ENCODE data around the gene EML6. TPM values are rescaled to one million over a fixed set of nuclear protein-coding genes. Genes with fewer than 3 reads are reported as not detected.

Gene EML6
- total and polyA plus RNA-seq, 4 donors: 0.94 to 5.1 (median 2.0) TPM

DNA sequence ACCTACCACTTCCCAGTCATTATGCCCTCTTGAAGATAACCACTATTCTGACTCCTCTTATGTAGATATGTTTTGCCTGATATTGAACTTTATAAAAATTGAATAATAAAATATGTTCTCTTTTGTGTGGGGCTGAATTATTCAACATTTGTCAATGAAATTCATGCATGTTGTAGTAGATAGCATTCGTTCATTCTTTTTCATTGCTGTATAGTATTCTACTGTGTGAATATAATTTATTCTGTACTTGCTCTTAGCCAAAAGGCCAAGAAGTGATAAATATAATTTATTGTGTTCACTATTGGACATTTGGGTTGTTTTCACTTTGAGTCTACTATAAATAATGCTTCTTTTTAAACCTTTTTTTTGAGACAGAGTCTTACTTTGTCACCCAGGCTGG lies 29.0 kb downstream of the EML6 start:
- TF ChIP-seq CTCF (IDR thresholded peaks at IDR 0.05; ENCODE audit: control extremely low read depth, extremely low read depth): no peak
- 93 to 97% methylated on average over 1 of the region's 1 CpG for WGBS, 2 donors
- H3K4me1 ChIP-seq (ENCODE audit: control insufficient read depth in 5 of 5, insufficient read depth in 5 of 5, low read length in 5 of 5): no peaks in the 10 kb centered on the region
- no peaks in the 10 kb centered on the region for H3K27me3 ChIP-seq (ENCODE audit: control insufficient read depth in 3 of 3, insufficient read depth in 3 of 3, low read length in 2 of 3)
- no peak for ATAC-seq (ENCODE audit: insufficient read depth, low FRiP score)
- no peaks in the 10 kb centered on the region for H3K36me3 ChIP-seq (ENCODE audit: control insufficient read depth in 4 of 4, insufficient read depth in 4 of 4, low read length in 4 of 4)
- H3K9ac ChIP-seq (ENCODE audit: insufficient read depth in 1 of 2, low read length in 2 of 2): no peak overlapping the region
- no peak overlapping the region for H3K27ac ChIP-seq (ENCODE audit: low read depth in 1 of 2, low read length in 1 of 2)
- H3K4me3 ChIP-seq: no peak overlapping the region
- no peak for DNase-seq
- H3K9me3 ChIP-seq (ENCODE audit: control insufficient read depth in 4 of 4, insufficient read depth in 3 of 4, low read length in 3 of 4): no peaks in the 10 kb centered on the region

DNA sequence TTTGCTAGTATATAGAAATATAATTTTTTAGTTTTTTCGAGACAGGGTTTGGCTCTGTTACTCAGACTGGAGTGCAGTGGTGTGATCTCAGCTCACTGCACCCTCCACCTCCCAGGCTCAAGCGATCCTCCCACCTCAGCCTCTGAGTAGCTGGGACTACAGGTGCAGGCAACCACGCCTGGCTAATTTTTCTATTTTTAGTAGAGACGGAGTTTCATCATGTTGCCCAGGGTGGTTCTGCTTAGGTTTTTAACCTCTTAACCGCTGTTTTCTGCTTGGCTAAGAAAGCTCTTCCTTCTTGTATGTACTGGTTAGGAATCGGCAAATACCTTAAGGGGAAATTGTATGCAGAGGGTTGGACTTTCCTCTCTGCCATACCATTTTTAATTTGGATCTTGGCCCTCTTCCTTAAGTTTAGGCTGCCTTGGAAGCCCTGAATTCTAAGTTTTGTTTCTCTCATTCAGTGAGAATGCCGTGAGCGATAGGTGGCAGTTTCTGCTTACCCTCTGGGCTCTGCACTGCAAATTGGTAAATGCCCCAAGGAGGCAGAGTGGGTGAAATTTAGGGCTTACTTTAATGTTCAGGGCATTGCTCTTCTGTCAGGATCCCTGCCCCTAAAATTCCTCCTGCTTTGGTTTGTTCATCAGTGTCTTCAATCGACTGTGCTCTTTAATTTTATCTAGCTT lies 32.3 kb downstream of the EML6 start:
- H3K27ac ChIP-seq (ENCODE audit: low read depth in 1 of 2, low read length in 1 of 2): no peak overlapping the region
- H3K9me3 ChIP-seq (ENCODE audit: control insufficient read depth in 4 of 4, insufficient read depth in 3 of 4, low read length in 3 of 4): no peaks in the 10 kb centered on the region
- WGBS, 2 donors: 77% methylated on average over 9 of the region's 9 CpGs
- no peak for TF ChIP-seq CTCF (IDR thresholded peaks at IDR 0.05; ENCODE audit: control extremely low read depth, extremely low read depth)
- no peak overlapping the region for H3K9ac ChIP-seq (ENCODE audit: insufficient read depth in 1 of 2, low read length in 2 of 2)
- no peak for DNase-seq
- H3K36me3 ChIP-seq (ENCODE audit: control insufficient read depth in 4 of 4, insufficient read depth in 4 of 4, low read length in 4 of 4): no peaks in the 10 kb centered on the region
- no peak for ATAC-seq (ENCODE audit: insufficient read depth, low FRiP score)
- no peak overlapping the region for H3K4me3 ChIP-seq
- H3K27me3 ChIP-seq (ENCODE audit: control insufficient read depth in 3 of 3, insufficient read depth in 3 of 3, low read length in 2 of 3): no peaks in the 10 kb centered on the region
- H3K4me1 ChIP-seq (ENCODE audit: control insufficient read depth in 5 of 5, insufficient read depth in 5 of 5, low read length in 5 of 5): no peaks in the 10 kb centered on the region

- WGBS, 2 donors: 73 to 79% methylated on average over 4 of the region's 4 CpGs
- H3K27ac ChIP-seq (ENCODE audit: low read depth in 1 of 2, low read length in 1 of 2): no peak overlapping the region
Measured at GRCh38 chr2:54757500-54757899, 34.0 kb downstream of the EML6 start.

More at GRCh38 chr2:54757500-54757899, 34.0 kb downstream of the EML6 start:
- Histone ChIP-seq H3K9ac (ENCODE audit: insufficient read depth in 1 of 2, low read length in 2 of 2) (no peak overlapping the region), H3K36me3 (ENCODE audit: control insufficient read depth in 4 of 4, insufficient read depth in 4 of 4, low read length in 4 of 4) (no peaks in the 10 kb centered on the region), H3K4me1 (ENCODE audit: control insufficient read depth in 5 of 5, insufficient read depth in 5 of 5, low read length in 5 of 5) (no peaks in the 10 kb centered on the region), H3K4me3 (no peak overlapping the region), H3K9me3 (ENCODE audit: control insufficient read depth in 4 of 4, insufficient read depth in 3 of 4, low read length in 3 of 4) (no peaks in the 10 kb centered on the region), H3K27me3 (ENCODE audit: control insufficient read depth in 3 of 3, insufficient read depth in 3 of 3, low read length in 2 of 3) (no peaks in the 10 kb centered on the region)
- DNase-seq (no peak), ATAC-seq (ENCODE audit: insufficient read depth, low FRiP score) (no peak)
- no peak for TF ChIP-seq CTCF (IDR thresholded peaks at IDR 0.05; ENCODE audit: control extremely low read depth, extremely low read depth)
